Stromal cell of bone marrow (primary cell): ENCODE measurements around the gene OR4A15.

ENCODE experiments used
- DNase-seq: peaks from one replicate; pipeline ENCODE4 v3.0.0-alpha.2; 2012; ENCODE audit warnings: low read depth

Gene OR4A15

GRCh38 chr11:55367674-55368073, at the start of gene OR4A15:
OR4A15 (plus strand) TSS chr11:55367974; CDS start chr11:55367974, 0 bp downstream.
- no peak for DNase-seq

GRCh38 chr11:55324500-55324899, 43.3 kb upstream of the OR4A15 start:
- no peak for DNase-seq

GRCh38 chr11:55342901-55343300, 24.9 kb upstream of the OR4A15 start, which contains the start of gene OR4A16:
OR4A16 (plus strand) TSS chr11:55343201; CDS start chr11:55343201, 0 bp downstream.
- DNase-seq, result no peak

GRCh38 chr11:55345306-55345705, 22.5 kb upstream of the OR4A15 start:
- DNase-seq, result no peak

GRCh38 chr11:55349032-55349431, 18.7 kb upstream of the OR4A15 start:
- no peak for DNase-seq

- no peak for DNase-seq
These were observed 10.1 kb upstream of the OR4A15 start for GRCh38 chr11:55357560-55358184.

- no peak for DNase-seq
These were observed 33.2 kb downstream of the OR4A15 start for GRCh38 chr11:55401011-55401410.
